Stimulated activated CD4-positive, alpha-beta T cell treated with anti-CD3 and anti-CD28 coated beads, Interleukin-4, amount 100 ng/mL, for 4 hours (primary cell): ENCODE measurements around the gene MYO9B.
A peak's percentile ranks its signal among the peaks of the same experiment; 100 is the strongest.
"Not testable (repeated sequence)": the region's sequence is repeated elsewhere in the genome, so short reads cannot be mapped to it uniquely, and the experiment has no call there.

Source experiments
- DNase-seq, 2 experiments: peaks; one replicate each; pipeline ENCODE4 v3.0.0-alpha.2; 2020

The MYO9B gene

GRCh38 chr19:17185590-17185989 lies 110.0 kb downstream of the MYO9B start:
- DNase-seq: no peak

DNA sequence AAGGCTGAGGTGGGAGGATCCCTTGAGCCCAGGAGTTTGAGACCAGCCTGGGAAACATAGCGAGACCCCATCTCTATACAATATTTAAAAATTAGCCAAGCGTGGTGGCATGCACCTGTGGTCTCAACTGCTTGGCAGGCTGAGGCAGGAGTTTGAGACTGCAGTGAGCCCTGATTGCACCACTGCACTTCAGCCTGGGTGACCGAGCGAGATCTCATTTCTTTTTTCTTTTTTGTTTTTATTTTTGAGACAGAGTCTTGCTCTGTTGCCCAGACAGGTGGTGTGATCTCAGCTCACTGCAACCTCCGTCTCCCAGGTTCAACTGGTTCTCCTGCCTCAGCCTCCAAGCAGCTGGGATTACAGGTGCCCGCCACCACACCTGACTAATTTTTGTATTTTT lies 116.2 kb downstream of the MYO9B start:
- not testable (repeated sequence) for DNase-seq

GRCh38 chr19:17192751-17193150 lies 117.2 kb downstream of the MYO9B start:
- DNase-seq: no peak

DNA sequence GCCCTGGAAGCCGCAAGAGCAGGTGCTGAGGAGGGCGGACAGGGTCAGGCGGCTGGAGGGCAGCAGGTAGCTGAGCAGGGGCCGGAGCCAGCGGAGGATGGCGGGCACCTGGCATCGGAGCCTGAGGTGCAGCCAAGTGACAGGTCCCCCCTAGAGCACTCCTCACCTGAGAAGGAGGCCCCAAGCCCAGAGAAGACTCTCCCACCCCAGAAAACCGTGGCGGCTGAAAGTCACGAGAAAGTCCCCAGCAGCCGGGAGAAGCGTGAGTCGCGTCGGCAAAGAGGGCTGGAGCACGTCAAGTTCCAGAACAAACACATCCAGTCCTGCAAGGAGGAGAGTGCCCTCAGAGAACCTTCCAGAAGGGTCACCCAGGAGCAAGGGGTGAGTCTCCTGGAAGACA lies 119.0 kb downstream of the MYO9B start:
- DNase-seq: no peak

DNA sequence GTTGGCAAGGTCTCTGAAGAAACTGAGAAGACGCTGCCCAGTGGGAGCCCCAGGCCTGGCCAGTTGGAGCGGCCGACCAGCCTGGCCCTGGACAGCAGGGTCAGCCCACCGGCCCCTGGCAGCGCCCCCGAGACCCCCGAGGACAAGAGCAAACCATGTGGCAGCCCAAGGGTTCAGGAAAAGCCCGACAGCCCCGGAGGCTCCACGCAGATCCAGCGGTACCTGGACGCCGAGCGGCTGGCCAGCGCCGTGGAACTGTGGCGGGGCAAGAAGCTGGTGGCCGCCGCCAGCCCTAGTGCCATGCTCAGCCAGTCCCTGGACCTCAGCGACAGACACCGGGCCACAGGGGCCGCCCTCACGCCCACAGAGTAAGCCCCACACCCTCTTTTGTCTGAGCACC lies 119.5 kb downstream of the MYO9B start:
- DNase-seq: no peak

DNA sequence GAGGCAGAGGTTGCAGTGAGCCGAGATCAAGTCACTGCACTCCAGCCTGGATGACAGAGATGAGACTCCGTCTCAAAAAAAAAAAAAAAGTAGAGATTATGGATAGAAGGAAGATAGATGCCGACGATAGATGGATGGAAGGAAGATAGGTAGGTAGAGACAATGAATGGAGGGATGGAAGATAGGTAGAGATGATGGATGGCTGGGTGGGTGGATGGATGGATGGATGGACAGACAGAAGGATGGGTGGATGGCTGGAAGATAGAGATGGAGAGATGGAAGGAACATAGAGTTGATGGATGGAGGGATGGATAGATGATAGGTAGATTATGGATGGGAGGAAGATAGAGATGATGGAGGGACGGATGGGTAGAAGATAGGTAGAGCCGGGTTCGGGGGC lies 121.0 kb downstream of the MYO9B start:
- DNase-seq: no peak

DNA sequence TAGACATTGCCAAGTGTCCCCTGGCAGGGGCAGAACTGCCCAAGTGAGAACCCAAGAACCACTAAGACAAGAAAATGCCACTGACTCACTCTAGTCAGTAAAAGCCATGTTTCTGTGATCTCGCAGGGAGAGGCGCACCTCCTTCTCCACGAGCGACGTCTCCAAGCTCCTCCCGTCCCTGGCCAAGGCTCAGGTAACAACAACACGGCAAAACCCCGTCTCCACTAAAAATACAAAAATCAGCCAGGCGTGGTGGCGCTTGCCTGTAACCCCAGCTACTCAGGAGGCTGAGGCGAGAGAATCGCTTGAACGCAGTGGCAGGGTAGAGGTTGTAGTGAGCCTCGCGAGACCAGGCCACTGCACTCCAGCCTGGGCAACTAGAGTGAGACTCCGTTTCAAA lies 122.1 kb downstream of the MYO9B start:
- no peak for DNase-seq

DNA sequence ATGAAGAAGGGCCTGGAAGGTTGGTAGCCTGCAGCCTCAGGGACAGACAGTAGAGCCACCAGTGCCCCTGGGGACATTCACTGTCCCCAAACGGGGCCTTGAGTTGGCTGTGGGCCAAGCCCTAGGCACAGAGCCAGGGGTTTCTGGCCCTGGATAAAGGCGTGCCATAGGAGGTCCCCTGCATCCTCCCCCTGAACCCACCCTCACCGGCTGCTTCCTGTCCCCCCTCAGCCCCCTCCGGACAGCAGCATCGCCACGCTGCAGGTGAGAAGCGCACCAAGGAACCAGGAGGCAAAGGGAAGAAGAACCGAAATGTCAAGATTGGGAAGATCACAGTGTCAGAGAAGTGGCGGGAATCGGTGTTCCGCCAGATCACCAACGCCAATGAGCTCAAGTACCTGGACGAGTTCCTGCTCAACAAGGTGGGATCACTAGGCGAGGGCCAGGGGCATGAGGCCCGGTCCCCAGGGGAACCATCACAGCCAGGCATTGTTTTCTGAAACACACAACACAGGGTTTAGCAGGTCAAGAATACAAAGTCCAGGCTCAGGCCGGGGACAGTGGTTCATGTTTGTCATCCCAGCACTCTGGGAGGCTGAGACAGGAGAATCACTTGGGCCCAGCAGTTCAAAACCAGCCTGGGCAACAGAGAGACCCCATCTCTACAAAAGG lies 125.0 kb downstream of the MYO9B start:
- DNase-seq: no peak

- no peak for DNase-seq
Observed at GRCh38 chr19:17202249-17202648, 126.7 kb downstream of the MYO9B start.

GRCh38 chr19:17202713-17203112 lies 127.1 kb downstream of the MYO9B start:
- DNase-seq: no peak

GRCh38 chr19:17205237-17206140 lies 129.9 kb downstream of the MYO9B start:
- DNase-seq: peak; percentile 55 to 60

- DNase-seq: no peak
Observed at GRCh38 chr19:17206736-17207581, 131.4 kb downstream of the MYO9B start.

- DNase-seq: peak; percentile 13 to 36
Observed at GRCh38 chr19:17209126-17210036, 133.8 kb downstream of the MYO9B start.

GRCh38 chr19:17210296-17210695 lies 134.7 kb downstream of the MYO9B start:
- no peak for DNase-seq

DNA sequence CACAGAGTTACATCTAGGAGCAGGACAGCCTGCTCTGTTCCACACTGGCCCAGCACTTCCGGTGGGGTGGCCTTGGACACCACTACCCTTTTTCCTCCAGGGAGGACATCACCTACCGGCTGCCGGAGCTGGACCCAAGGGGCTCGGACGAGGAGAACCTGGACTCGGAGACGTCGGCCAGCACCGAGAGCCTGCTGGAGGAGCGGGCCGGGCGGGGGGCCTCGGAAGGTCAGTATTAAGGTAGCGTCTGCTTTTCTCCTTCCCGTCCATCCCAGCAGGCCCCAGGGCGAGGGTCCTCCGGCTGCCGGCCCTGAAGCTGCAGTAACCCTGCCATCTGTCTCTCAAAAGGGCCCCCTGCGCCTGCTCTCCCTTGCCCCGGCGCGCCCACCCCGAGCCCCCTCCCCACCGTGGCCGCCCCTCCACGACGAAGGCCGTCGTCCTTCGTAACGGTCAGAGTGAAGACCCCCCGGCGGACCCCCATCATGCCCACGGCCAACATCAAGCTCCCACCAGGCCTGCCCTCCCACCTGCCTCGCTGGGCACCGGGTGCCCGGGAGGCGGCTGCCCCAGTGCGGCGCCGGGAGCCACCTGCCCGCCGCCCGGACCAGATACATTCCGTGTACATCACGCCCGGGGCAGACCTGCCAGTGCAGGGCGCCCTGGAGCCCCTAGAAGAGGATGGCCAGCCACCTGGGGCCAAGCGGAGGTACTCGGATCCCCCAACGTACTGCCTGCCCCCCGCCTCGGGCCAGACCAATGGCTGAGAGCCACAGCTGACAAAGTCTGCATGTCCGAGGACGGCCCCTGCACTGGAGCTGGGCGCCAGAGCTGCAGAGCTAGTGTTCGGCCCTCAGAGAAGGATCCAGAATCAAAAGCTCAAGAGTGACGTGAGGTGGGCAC lies 136.2 kb downstream of the MYO9B start:
- no peak for DNase-seq

DNA sequence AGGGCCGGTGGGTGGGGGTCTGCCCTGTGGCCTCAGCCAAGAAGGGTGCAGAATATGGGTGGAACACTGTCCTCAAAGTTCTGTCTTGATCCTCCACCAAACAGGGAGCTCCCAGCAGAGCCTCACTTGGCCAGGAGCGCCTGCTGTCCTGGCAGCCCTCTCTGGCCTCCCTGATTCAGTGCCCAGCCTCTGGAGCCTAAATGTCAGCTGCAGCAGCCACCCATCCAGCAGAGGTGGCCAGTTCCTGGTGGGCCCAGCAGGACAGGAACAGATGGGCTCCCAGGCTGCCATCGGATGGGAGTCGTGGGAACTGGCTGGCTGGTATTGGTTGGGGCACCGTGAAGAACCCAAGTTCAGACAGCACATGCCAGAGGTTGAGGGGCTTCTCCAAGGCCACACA lies 137.8 kb downstream of the MYO9B start:
- no peak for DNase-seq

GRCh38 chr19:17214508-17215126 lies 139.0 kb downstream of the MYO9B start:
- no peak for DNase-seq

DNA sequence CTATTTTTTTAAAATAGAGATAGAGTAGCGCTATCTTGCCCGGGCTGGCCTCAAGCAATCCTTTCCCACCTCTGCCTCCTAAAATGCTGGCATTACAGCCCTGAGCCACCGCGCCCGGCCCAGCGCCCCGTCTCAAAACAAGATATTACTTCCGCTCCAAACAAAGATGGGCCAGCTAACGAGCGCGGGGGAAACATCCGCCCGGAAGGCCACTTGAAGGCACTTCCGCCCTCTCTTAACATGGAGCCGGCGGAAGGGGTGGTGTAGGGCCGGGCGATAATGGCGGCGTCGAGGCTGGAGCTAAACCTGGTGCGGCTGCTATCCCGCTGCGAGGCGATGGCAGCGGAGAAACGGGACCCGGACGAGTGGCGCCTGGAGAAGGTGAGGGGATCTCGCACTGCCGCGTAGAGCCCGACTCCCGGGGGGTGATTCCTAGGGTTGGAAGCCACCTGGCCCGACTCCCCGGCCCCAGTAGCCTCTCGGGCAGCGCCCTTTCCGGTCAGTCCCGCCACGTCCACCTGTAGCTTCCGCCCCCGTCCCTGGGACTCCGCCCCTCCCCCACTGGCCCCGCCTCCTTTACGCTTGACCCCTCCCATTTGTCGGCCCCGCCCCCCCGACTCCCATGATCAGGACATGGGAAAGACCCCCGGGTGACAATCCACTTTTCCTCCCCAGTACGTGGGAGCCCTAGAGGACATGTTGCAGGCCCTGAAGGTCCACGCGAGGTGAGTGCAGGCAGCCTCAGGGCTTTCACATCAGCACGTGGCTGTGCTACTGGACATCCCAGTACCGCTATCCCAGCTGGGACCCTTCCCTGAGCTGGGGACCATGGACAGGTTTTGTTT lies 139.8 kb downstream of the MYO9B start, which contains the start of gene USE1:
TSS of gene USE1 (plus strand) at position 231 of the 845 bp plus-strand sequence. CDS start at position 280, 49 bp downstream.
- DNase-seq: peak; percentile 78 to 84

GRCh38 chr19:17216058-17216670 lies 140.6 kb downstream of the MYO9B start:
- no peak for DNase-seq
